Body of pancreas (tissue), 4 donors: Measurements from ENCODE around the gene SPNS3.

ENCODE experiments used
- POLR2A ChIP-seq, 3 donors: fragments of 450-650 bp; IDR thresholded peaks; one replicate each; pipeline ENCODE4 v1.6.1; 2016; ENCODE audit warnings: antibody characterized with exemption in 3 of 3, mild to moderate bottlenecking in 2 of 3
- TF ChIP-seq, protein P1 (sequence below), 7 experiments: fragments of 450-650 bp in 4 of 7; fragments of 200-600 bp in 3 of 7; sonication (generic) in 3 of 7; IDR thresholded peaks; one replicate each; pipeline ENCODE4 v1.5.1; 2016 to 2019; ENCODE audit warnings: antibody characterized with exemption in 7 of 7

- TF ChIP-seq, protein P1, sequence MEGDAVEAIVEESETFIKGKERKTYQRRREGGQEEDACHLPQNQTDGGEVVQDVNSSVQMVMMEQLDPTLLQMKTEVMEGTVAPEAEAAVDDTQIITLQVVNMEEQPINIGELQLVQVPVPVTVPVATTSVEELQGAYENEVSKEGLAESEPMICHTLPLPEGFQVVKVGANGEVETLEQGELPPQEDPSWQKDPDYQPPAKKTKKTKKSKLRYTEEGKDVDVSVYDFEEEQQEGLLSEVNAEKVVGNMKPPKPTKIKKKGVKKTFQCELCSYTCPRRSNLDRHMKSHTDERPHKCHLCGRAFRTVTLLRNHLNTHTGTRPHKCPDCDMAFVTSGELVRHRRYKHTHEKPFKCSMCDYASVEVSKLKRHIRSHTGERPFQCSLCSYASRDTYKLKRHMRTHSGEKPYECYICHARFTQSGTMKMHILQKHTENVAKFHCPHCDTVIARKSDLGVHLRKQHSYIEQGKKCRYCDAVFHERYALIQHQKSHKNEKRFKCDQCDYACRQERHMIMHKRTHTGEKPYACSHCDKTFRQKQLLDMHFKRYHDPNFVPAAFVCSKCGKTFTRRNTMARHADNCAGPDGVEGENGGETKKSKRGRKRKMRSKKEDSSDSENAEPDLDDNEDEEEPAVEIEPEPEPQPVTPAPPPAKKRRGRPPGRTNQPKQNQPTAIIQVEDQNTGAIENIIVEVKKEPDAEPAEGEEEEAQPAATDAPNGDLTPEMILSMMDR (IDR thresholded peaks at IDR 0.05), result no peak
- no peak for TF ChIP-seq POLR2A (IDR thresholded peaks at IDR 0.05)
Measured at GRCh38 chr17:4411201-4411600, 22.5 kb upstream of the SPNS3 start.
